ENCODE measurements around the gene LTC4S.
A peak's percentile ranks its signal among the peaks of the same experiment; 100 is the strongest.
"Not testable (repeated sequence)": the region's sequence is repeated elsewhere in the genome, so short reads cannot be mapped to it uniquely, and the experiment has no call there.

LTC4S gene

GRCh38 chr5:179793468-179794139 lies at the start of gene LTC4S:
LTC4S (plus strand) TSS chr5:179793986; CDS start chr5:179794081, 95 bp downstream.
- no peak for DNase-seq (ENCODE audit: low read depth in 1 of 2, low spot score in 1 of 2)

- DNase-seq (ENCODE audit: low read depth in 1 of 2, low spot score in 1 of 2): not testable (repeated sequence)
Measured at GRCh38 chr5:179744106-179744505, 49.7 kb upstream of the LTC4S start.

- DNase-seq (ENCODE audit: low read depth in 1 of 2, low spot score in 1 of 2): no peak
Measured at GRCh38 chr5:179746872-179747271, 46.9 kb upstream of the LTC4S start.

- DNase-seq (ENCODE audit: low read depth in 1 of 2, low spot score in 1 of 2): no peak
Measured at GRCh38 chr5:179747811-179748210, 46.0 kb upstream of the LTC4S start.

- DNase-seq (ENCODE audit: low read depth in 1 of 2, low spot score in 1 of 2): no peak
Measured at GRCh38 chr5:179749857-179750508, 43.8 kb upstream of the LTC4S start.

- DNase-seq (ENCODE audit: low read depth in 1 of 2, low spot score in 1 of 2): no peak
Measured at GRCh38 chr5:179753971-179754370, 39.8 kb upstream of the LTC4S start.

- no peak for DNase-seq (ENCODE audit: low read depth in 1 of 2, low spot score in 1 of 2)
Measured at GRCh38 chr5:179755022-179755421, 38.8 kb upstream of the LTC4S start.

GRCh38 chr5:179758955-179759354 lies 34.8 kb upstream of the LTC4S start:
- DNase-seq (ENCODE audit: low read depth in 1 of 2, low spot score in 1 of 2): no peak

GRCh38 chr5:179759581-179760551 lies 33.9 kb upstream of the LTC4S start:
- DNase-seq (ENCODE audit: low read depth in 1 of 2, low spot score in 1 of 2): no peak

GRCh38 chr5:179762079-179762780 lies 31.6 kb upstream of the LTC4S start:
- no peak for DNase-seq (ENCODE audit: low read depth in 1 of 2, low spot score in 1 of 2)

GRCh38 chr5:179762781-179763176 lies 31.0 kb upstream of the LTC4S start:
- DNase-seq (ENCODE audit: low read depth in 1 of 2, low spot score in 1 of 2): no peak

GRCh38 chr5:179763215-179763945 lies 30.4 kb upstream of the LTC4S start:
- peak in 1 of 2 donors; percentile 10 for DNase-seq (ENCODE audit: low read depth in 1 of 2, low spot score in 1 of 2)

- DNase-seq (ENCODE audit: low read depth in 1 of 2, low spot score in 1 of 2): no peak
Measured at GRCh38 chr5:179764056-179764455, 29.7 kb upstream of the LTC4S start.

GRCh38 chr5:179765400-179765799 lies 28.4 kb upstream of the LTC4S start:
- DNase-seq (ENCODE audit: low read depth in 1 of 2, low spot score in 1 of 2): no peak

GRCh38 chr5:179766021-179766725 lies 27.6 kb upstream of the LTC4S start:
- DNase-seq (ENCODE audit: low read depth in 1 of 2, low spot score in 1 of 2): no peak

- no peak for DNase-seq (ENCODE audit: low read depth in 1 of 2, low spot score in 1 of 2)
Measured at GRCh38 chr5:179766726-179767455, 26.9 kb upstream of the LTC4S start.

GRCh38 chr5:179767496-179768100 lies 26.2 kb upstream of the LTC4S start:
- DNase-seq (ENCODE audit: low read depth in 1 of 2, low spot score in 1 of 2): no peak

GRCh38 chr5:179768326-179769085 lies 25.3 kb upstream of the LTC4S start:
- no peak for DNase-seq (ENCODE audit: low read depth in 1 of 2, low spot score in 1 of 2)

Data from stimulated activated CD4-positive, alpha-beta T cell treated with anti-CD3 and anti-CD28 coated beads, Interleukin-15, amount 100 ng/mL, for 1 hour (primary cell).